ENCODE results near the gene PROB1.
"Not testable (repeated sequence)": the region's sequence is repeated elsewhere in the genome, so short reads cannot be mapped to it uniquely, and the experiment has no call there.

The PROB1 gene, protein sequence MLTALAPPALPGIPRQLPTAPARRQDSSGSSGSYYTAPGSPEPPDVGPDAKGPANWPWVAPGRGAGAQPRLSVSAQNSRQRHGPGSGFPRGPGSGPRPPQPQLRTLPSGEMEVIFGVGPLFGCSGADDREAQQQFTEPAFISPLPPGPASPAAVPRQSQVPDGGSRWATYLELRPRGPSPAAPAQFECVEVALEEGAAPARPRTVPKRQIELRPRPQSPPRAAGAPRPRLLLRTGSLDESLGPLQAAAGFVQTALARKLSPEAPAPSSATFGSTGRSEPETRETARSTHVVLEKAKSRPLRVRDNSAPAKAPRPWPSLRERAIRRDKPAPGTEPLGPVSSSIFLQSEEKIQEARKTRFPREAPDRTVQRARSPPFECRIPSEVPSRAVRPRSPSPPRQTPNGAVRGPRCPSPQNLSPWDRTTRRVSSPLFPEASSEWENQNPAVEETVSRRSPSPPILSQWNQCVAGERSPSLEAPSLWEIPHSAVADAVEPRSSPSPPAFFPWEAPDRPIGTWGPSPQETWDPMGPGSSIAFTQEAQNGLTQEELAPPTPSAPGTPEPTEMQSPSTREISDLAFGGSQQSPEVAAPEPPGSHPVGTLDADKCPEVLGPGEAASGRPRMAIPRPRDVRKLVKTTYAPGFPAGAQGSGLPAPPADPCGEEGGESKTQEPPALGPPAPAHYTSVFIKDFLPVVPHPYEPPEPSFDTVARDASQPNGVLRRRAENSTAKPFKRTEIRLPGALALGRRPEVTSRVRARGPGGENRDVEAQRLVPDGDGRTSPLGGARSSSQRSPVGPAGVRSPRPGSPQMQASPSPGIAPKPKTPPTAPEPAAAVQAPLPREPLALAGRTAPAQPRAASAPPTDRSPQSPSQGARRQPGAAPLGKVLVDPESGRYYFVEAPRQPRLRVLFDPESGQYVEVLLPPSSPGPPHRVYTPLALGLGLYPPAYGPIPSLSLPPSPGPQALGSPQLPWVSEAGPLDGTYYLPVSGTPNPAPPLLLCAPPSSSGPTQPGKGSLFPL

DNA sequence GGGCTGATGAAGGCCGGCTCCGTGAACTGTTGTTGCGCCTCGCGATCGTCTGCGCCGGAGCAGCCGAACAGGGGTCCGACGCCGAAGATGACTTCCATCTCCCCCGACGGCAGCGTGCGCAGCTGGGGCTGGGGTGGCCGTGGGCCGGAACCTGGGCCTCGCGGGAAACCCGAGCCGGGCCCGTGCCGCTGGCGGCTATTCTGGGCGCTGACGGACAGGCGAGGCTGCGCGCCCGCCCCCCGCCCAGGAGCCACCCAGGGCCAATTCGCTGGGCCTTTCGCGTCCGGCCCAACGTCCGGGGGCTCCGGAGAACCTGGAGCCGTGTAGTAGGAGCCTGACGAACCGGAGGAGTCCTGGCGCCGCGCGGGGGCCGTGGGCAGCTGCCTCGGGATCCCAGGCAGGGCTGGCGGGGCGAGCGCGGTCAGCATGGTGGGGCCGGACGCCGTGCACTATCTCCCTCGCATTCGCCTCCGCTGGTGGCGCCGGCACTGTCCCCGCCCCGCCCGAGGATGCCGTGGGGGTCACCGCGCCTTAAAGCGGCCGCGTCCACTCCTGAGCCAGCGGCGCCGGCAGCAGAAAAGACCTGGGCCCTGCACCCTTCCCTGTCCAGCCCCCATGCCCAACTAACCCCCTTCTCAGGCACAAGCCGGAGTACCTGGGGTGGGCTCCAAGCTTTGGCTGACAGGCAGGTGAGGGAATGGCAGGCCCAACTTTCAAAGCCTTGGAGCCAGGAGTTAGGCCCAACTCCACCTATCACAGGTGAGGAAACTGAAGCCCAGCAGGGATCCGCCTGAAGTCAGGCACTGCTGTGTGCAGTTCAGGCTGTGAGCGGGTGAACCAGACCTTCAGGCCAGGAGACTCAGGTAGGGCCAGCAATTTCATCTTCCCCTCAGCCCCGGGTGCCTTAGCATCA lies at the start of gene PROB1:
PROB1 (minus strand) TSS at position 451 of the 913 bp plus-strand sequence; CDS start at position 428, 23 bp downstream.
- DNase-seq, result peak; percentile 39

- DNase-seq, result peak; percentile 55
Measured at GRCh38 chr5:139443831-139444453, 49.0 kb upstream of the PROB1 start.

- DNase-seq, result not testable (repeated sequence)
Measured at GRCh38 chr5:139440416-139440815, 45.5 kb upstream of the PROB1 start.

GRCh38 chr5:139439013-139439903 lies 44.4 kb upstream of the PROB1 start, which contains the start of gene DNAJC18:
DNAJC18 (minus strand) TSS chr5:139439525; CDS start chr5:139439445, 80 bp downstream.
- peak; percentile 98 for DNase-seq

DNA sequence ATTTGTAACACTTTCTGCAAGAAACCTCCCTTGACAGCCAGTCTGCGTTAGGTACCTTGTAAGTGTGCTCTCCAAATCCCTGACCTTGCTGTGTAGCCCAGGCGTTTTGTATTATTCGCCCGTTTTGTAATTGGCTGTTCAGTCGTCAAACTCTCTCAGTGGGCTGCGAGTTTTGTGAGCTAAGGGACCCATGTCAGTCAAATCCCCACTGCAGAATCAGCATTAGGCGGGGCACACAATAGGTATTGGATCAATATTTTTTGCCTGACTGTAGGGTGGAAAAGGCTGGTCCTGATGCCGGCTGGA lies 43.8 kb upstream of the PROB1 start:
- DNase-seq, result no peak

DNA sequence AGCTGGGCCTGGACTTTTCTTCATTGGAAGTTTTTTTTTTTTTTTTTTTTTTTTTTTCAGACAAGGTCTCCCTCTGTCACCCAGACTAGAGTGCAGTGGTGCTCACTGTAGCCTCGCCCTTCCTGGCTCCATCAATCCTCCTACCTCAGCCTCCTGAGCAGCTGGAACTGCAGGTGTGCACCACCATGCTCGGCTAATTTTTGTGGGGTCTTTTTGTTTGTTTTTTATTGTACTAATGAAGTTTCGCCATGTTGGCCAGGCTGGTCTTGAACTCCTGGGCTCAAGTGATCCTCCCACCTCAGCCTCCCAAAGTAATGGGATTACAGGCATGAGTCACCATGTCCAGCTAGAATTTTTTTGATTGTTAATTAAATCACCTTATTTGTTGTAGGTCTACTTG lies 40.8 kb upstream of the PROB1 start:
- no peak for DNase-seq

DNA sequence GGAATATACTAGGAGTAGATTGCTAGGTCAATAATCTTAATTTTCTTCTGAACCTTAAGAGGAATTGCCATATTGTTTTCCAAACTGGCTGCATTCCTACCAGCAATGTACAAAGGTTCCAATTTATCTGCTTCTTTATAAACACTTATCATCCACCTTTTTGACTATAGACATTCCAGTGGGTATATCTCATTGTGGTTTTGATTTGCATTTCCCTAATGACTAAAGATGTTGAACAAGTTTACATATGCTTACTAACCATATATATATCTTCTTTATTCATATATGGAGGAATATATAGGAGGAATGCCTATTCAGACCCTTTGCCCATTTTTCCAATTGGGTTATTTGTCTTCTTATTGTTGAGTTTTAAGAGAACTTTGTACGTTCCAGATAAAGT lies 36.8 kb upstream of the PROB1 start:
- DNase-seq, result no peak

GRCh38 chr5:139430015-139430414 lies 35.1 kb upstream of the PROB1 start:
- DNase-seq, result no peak

GRCh38 chr5:139426203-139426885 lies 31.4 kb upstream of the PROB1 start:
- DNase-seq, result no peak

- DNase-seq, result no peak
Measured at GRCh38 chr5:139425497-139425896, 30.6 kb upstream of the PROB1 start.

- DNase-seq, result peak; percentile 91
Measured at GRCh38 chr5:139422307-139422893, 27.5 kb upstream of the PROB1 start.

GRCh38 chr5:139419226-139420192 lies 24.6 kb upstream of the PROB1 start:
- no peak for DNase-seq

DNA sequence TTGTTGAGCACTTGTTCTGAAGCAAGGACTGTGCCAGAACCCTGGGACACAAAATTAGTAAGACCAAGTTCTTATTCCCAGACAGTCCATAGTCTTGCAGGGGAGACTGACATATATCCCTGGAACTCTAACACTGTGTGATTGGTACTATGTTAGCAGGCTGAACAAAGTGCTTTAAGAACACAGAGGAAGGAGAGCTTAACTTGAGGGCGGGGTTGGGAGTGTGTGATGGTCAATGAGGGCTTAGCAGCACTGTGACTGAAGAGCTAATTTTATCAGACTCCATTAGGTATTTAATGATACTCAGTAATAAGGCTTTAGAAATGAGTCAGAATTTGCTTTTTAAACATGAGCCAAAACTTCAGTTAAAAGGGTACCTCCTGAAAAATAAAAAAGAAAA lies 23.9 kb upstream of the PROB1 start:
- no peak for DNase-seq

DNA sequence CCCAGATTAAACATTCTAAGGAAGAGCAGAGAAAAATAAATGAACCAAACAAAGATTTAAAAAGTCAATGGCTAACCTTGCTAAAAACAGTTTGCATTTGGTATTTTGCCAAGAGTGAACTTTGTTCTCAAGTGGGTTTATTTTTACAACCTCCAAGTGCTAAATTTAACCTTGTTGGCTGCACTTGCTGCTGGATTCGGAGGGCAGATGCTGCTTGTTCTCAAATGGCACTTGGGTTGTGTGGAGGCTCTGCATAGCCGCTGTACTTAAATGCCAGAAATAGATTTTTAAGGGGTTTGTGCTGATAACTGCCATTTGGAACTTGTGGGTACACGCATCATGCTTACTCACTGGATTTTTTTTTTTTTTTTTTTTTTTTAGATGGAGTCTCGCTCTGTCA lies 22.3 kb upstream of the PROB1 start:
- DNase-seq, result no peak

GRCh38 chr5:139416651-139417050 lies 21.7 kb upstream of the PROB1 start:
- no peak for DNase-seq

- DNase-seq, result no peak
Measured at GRCh38 chr5:139415869-139416268, 21.0 kb upstream of the PROB1 start.

GRCh38 chr5:139415221-139415861 lies 20.4 kb upstream of the PROB1 start:
- no peak for DNase-seq

DNA sequence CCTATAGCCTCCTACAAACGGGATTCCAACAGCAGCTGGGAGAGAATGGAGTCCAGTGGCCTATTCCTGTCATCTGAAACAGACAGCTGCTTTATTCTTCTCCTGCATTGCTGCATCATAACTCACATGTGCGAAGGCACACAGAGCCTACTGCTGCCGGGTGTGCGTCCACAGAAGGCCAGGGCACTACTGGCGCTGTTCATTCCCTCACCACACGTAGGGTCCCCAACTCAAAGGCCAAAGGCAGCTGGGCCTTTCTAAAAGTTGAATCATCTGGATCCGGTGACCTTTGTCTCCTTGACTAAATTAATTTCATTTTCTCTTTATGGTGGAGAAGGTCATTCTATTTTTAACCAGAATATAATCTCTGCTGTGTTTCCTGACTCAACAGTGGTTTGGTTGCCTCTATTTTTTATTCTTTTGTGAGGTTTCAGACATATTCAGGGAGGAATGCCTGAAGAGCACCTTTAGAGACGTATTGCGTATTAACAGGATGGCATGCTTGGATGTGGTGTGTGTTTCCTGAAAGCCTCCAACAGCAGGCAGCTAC lies 19.8 kb upstream of the PROB1 start:
- peak; percentile 41 for DNase-seq
